Measurements from ENCODE around the gene MAP7D2.

DNA sequence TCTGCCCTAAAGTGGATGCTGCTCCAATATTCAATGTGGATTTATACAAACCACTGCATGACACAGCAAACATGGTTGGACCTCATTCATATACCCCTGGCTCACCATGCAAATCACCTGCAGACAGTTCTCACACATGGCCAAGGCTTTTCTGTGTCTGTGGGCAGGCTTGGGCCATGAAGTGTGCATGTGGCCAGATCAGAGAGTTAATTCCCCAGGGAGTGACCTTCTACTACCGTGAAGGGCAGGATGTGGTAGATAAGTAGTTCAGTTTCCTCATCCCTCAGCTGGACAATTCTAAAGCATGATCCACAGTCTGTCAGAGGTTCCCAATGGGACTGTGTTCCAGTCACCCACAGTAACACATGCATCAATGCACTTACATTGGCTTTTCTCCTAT lies 101.3 kb downstream of the MAP7D2 start:
- TF ChIP-seq POLR2A (IDR thresholded peaks at IDR 0.05; ENCODE audit: borderline replicate concordance, extremely low read depth, insufficient read depth, insufficient read length) (no peak), RAD21 (IDR thresholded peaks at IDR 0.05; ENCODE audit: low read depth) (no peak), EZH2 (IDR thresholded peaks at IDR 0.05) (no peak), ELF1 (IDR thresholded peaks at IDR 0.05; ENCODE audit: borderline replicate concordance, low read depth) (no peak), FOSL1 (IDR thresholded peaks at IDR 0.05; ENCODE audit: low read depth) (no peak), POLR2AphosphoS5 (IDR thresholded peaks at IDR 0.05; ENCODE audit: low read depth, low read length) (no peak), CEBPB (IDR thresholded peaks at IDR 0.05; ENCODE audit: low read depth) (no peak), SP1 (IDR thresholded peaks at IDR 0.05; ENCODE audit: low read depth) (no peak), TCF7L2 (IDR thresholded peaks at IDR 0.05; ENCODE audit: borderline replicate concordance, extremely low read depth, insufficient read depth, insufficient read length) (no peak), YY1 (IDR thresholded peaks at IDR 0.05; ENCODE audit: extremely low read depth, insufficient replicate concordance, low read depth, low read length) (no peak)
- TF ChIP-seq, protein P1, sequence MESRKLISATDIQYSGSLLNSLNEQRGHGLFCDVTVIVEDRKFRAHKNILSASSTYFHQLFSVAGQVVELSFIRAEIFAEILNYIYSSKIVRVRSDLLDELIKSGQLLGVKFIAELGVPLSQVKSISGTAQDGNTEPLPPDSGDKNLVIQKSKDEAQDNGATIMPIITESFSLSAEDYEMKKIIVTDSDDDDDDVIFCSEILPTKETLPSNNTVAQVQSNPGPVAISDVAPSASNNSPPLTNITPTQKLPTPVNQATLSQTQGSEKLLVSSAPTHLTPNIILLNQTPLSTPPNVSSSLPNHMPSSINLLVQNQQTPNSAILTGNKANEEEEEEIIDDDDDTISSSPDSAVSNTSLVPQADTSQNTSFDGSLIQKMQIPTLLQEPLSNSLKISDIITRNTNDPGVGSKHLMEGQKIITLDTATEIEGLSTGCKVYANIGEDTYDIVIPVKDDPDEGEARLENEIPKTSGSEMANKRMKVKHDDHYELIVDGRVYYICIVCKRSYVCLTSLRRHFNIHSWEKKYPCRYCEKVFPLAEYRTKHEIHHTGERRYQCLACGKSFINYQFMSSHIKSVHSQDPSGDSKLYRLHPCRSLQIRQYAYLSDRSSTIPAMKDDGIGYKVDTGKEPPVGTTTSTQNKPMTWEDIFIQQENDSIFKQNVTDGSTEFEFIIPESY (IDR thresholded peaks at IDR 0.05; ENCODE audit: extremely low read depth, insufficient replicate concordance, low read length) = no peak
- TF ChIP-seq, protein P2, sequence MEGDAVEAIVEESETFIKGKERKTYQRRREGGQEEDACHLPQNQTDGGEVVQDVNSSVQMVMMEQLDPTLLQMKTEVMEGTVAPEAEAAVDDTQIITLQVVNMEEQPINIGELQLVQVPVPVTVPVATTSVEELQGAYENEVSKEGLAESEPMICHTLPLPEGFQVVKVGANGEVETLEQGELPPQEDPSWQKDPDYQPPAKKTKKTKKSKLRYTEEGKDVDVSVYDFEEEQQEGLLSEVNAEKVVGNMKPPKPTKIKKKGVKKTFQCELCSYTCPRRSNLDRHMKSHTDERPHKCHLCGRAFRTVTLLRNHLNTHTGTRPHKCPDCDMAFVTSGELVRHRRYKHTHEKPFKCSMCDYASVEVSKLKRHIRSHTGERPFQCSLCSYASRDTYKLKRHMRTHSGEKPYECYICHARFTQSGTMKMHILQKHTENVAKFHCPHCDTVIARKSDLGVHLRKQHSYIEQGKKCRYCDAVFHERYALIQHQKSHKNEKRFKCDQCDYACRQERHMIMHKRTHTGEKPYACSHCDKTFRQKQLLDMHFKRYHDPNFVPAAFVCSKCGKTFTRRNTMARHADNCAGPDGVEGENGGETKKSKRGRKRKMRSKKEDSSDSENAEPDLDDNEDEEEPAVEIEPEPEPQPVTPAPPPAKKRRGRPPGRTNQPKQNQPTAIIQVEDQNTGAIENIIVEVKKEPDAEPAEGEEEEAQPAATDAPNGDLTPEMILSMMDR (IDR thresholded peaks at IDR 0.05 in 2 of 3, conservative IDR thresholded peaks at IDR 0.05 in 1 of 3; ENCODE audit: borderline replicate concordance in 1 of 3, insufficient read depth in 1 of 3, low read depth in 2 of 3, low read length in 2 of 3) = no peak
- TF ChIP-seq, protein P3, sequence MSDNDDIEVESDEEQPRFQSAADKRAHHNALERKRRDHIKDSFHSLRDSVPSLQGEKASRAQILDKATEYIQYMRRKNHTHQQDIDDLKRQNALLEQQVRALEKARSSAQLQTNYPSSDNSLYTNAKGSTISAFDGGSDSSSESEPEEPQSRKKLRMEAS (IDR thresholded peaks at IDR 0.05) = no peak

Measured in HCT116 (cell line).